Activated naive CD4-positive, alpha-beta T cell treated with anti-CD3 and anti-CD28 coated beads, Interleukin-2, amount 10 ng/mL, durations not matched to agents 7 days and 5 days (primary cell): ENCODE data around the gene RPS6KA5.

Experiments used
- CTCF ChIA-PET: fragments of 350-600 bp; sonication (Branson Sonifier 250); formaldehyde crosslinking; loops from one replicate; lab custom pipeline; 2021; ENCODE audit warnings: antibody characterized with exemption; lab: Charles Lee
- DNase-seq: peaks from one replicate; pipeline ENCODE4 v3.0.0-alpha.2; 2020
- H3K27ac Mint-ChIP-seq: one replicate; pipeline ENCODE4 v1.8.0; 2021; ENCODE audit warnings: mild to moderate bottlenecking, moderate library complexity, mixed read lengths
- H3K27me3 Mint-ChIP-seq: one replicate; pipeline ENCODE4 v1.8.0; 2021; ENCODE audit warnings: mild to moderate bottlenecking, mixed read lengths
- H3K36me3 Mint-ChIP-seq: one replicate; pipeline ENCODE4 v1.8.0; 2021; ENCODE audit warnings: mixed read lengths
- H3K4me1 Mint-ChIP-seq: one replicate; pipeline ENCODE4 v1.8.0; 2021; ENCODE audit warnings: mixed read lengths
- H3K4me3 Mint-ChIP-seq: one replicate; pipeline ENCODE4 v1.8.0; 2021; ENCODE audit warnings: mild to moderate bottlenecking, moderate library complexity, mixed read lengths
- H3K9me3 Mint-ChIP-seq: one replicate; pipeline ENCODE4 v1.8.0; 2021; ENCODE audit warnings: mixed read lengths

The RPS6KA5 gene

DNA sequence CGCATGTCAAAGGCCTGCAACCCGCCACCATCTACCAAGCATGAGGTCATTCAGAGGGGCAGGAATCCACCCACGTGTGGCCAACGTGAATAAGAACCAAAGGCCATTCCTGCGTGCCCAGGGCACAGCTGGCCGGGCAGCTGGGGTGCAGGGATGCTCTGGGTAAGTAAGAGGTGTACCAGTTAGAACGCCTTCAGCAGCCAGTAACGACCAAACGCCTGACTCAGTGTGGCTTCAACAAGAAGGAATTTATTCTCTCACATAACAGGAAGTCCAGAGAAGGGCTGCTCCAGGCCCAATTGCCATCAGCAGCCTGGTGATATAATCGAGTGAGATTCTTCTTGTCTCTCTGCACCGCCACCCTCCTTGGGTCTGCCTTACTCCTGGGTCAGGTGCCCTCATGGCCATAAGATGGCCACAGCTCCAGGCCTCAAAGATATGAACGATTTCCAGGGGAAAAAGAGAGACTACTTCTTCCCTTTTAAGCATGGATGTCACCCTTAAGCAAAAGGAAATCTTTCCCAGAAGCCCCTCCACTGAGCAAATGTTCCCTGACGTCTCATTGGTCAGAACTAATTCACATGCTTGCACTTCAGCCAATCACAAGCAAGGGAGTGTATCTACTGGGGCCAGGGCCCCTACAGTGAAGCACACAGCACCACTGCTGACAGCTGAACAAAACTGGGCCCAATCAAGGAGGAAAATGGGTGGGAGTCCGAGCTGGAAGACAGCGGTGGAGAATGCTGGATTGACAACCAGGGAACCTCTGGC lies 251.5 kb downstream of the RPS6KA5 start:
- H3K27ac Mint-ChIP-seq = no peak overlapping the region
- H3K27me3 Mint-ChIP-seq = peaks cover 9% of the 10 kb centered on the region
- H3K4me1 Mint-ChIP-seq = no peaks in the 10 kb centered on the region
- H3K4me3 Mint-ChIP-seq = no peak overlapping the region
- no peaks in the 10 kb centered on the region for H3K9me3 Mint-ChIP-seq
- no peak for DNase-seq
- CTCF ChIA-PET = interaction anchor here (1.2 kb wide), 1 partner anchor 8 kb away, joined by 3 read pairs; no protein-coding TSS in a partner anchor
- no peaks in the 10 kb centered on the region for H3K36me3 Mint-ChIP-seq

DNA sequence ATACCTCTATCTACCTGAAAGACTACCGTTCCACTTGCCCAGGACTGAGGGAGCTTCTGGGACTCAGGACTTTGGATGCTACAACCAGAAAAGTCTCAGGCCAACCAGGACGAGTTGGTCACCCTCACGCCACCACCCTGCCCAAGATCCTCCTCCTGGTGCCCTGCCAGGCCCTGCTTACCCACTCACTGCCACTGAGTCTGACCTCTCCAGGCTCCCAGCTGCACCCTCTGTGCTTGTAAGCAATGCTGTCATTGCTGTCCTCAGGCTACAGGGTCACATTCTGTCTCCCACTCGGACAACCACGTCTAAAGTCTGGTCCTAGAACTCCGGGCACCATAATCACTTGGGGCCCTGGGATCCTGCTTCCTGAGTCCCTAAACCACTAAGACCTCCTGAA lies 253.4 kb downstream of the RPS6KA5 start:
- Mint-ChIP-seq H3K27ac (no peak overlapping the region), H3K9me3 (no peaks in the 10 kb centered on the region), H3K4me3 (no peak overlapping the region), H3K4me1 (peaks cover 3% of the 10 kb centered on the region), H3K36me3 (no peaks in the 10 kb centered on the region), H3K27me3 (peaks cover 9% of the 10 kb centered on the region)
- no peak for DNase-seq
- CTCF ChIA-PET = no interaction called here

DNA sequence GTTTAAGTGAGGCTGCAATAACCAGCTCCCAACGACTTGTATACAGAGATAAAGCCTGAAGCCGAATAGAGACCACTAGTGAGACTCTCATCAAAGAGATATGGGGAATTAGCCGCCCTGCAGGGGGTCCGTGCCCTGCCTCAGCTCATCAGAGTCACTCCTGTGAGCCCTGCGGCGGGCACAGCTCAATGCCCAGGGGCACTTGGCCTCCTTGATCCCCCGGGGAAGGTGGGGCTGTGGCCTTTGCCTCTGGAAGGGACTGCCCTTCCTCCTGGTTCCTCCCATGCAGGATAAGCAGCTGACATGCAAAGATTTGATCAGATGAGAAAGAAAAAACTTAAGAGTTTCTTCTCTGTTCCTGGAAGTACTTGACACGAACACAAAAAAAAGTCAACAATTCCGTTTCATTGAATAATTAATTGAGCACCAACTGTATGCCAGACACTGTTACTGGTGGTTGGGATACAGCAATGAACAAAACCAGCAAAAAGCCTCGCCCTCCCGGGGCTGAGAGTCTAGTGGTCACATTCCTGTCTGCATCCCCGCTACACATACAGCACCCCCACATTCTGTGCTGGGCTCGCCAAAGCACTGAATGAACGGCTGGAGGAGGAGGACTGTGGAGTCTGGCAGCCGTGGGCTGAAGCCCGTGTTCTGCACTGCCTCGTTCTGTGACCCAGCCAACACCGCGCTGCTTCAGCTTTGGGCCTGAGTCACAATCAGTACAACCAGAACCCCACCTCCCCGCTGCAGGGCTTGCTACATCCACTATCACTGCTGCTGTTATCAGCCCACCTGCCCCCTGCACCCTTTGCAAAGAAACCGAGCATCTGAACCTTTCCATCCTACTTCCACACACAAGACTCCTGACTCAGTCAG lies 254.5 kb downstream of the RPS6KA5 start:
- H3K4me3 Mint-ChIP-seq = no peak overlapping the region
- peaks cover 5% of the 10 kb centered on the region for H3K27me3 Mint-ChIP-seq
- H3K9me3 Mint-ChIP-seq = no peaks in the 10 kb centered on the region
- CTCF ChIA-PET = no interaction called here
- H3K27ac Mint-ChIP-seq = no peak overlapping the region
- no peaks in the 10 kb centered on the region for H3K36me3 Mint-ChIP-seq
- H3K4me1 Mint-ChIP-seq = peaks cover 10% of the 10 kb centered on the region
- DNase-seq = no peak

DNA sequence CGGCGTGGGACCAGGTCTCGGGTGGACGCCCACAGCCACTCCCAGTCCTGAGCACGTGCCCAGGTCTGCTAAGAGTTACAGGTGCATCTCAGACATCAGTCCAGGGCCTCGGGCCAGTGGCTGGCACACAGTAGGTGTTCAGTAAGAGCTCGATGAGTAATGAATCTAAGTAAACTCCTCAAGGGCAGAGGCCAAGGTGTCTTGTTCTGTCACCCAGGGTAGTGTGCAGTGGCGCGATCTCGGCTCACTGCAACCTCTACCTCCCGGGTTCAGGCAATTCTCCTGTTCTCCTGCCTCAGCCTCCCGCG lies 255.4 kb downstream of the RPS6KA5 start:
- Mint-ChIP-seq H3K27me3 (peaks cover 5% of the 10 kb centered on the region), H3K27ac (no peak overlapping the region), H3K9me3 (no peaks in the 10 kb centered on the region)

DNA sequence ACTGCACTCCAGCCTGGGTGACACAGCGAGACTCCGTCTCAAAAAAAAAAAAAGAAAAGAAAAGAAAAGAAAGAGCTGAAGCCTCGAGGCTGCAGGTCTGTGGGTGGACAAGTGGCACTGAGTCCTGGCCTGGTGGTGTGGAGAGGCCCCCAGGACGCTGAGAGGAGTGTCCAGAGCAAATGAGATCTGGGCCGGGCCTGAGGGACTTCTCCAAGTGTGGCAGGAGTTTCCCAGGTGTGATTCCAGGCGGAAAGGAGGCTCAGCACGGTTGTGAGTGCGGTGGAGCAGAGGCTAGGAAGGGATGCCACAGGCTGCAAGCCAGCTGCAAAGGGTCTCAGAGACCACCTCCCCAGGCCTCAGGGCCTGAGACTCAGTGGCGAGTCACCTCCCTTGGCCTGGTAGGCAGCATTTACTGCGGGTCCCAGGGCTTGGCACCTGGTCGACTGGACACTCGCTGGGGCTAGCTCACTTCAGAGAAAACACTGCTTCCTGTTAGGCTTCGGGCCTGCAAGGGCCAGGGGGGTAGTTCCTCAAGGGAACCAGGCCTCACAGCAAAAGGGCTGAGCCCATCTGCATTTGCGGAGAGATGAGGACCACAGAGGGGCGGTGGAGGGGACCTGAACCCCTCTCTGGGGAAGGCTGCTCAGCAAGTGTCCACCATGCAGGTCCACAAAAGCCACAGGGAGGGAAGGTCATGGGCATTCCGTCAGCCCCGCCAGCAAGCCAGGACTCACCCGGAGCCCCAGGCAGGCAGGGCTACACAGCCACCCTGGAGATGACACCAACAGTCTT lies 256.0 kb downstream of the RPS6KA5 start:
- CTCF ChIA-PET = interaction anchor here (0.8 kb wide), 2 partner anchors 13 to 98 kb away, joined by 3 read pairs; no protein-coding TSS in a partner anchor
- DNase-seq = no peak
- Mint-ChIP-seq H3K36me3 (no peaks in the 10 kb centered on the region), H3K27me3 (peaks cover 5% of the 10 kb centered on the region), H3K4me1 (peaks cover 16% of the 10 kb centered on the region), H3K4me3 (no peak overlapping the region), H3K9me3 (no peaks in the 10 kb centered on the region), H3K27ac (no peak overlapping the region)

More for the DNA sequence above, 255.4 kb downstream of the RPS6KA5 start:
- no peak for DNase-seq
- Mint-ChIP-seq H3K4me1 (peaks cover 16% of the 10 kb centered on the region), H3K36me3 (no peaks in the 10 kb centered on the region), H3K4me3 (no peak overlapping the region)
- CTCF ChIA-PET = no interaction called here

DNA sequence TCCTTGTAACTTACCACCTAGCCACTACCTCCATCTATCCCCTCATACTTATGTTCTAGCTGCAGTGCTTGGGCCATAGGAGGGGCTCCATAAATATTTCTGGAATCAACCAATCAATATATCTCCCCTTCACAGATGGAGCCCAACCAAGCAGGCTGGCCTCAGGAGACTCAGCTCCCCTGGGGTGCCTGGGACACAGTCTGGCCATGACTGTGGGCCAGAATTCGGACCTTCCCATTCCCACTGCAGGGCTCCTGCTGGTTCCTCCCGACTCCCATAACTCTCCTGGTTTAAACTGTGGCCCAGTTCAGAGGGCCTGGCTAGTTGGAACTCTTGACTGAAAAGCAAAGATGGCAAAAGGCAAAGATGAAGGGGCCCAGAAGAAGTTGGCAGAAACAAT lies 257.2 kb downstream of the RPS6KA5 start:
- Mint-ChIP-seq H3K4me3 (no peak overlapping the region), H3K4me1 (peaks cover 16% of the 10 kb centered on the region), H3K9me3 (no peaks in the 10 kb centered on the region), H3K27ac (no peak overlapping the region), H3K36me3 (no peaks in the 10 kb centered on the region), H3K27me3 (peaks cover 11% of the 10 kb centered on the region)
- DNase-seq = no peak
- CTCF ChIA-PET = interaction anchor here (0.8 kb wide), 1 partner anchor 100 kb away, joined by 3 read pairs; no protein-coding TSS in a partner anchor

DNA sequence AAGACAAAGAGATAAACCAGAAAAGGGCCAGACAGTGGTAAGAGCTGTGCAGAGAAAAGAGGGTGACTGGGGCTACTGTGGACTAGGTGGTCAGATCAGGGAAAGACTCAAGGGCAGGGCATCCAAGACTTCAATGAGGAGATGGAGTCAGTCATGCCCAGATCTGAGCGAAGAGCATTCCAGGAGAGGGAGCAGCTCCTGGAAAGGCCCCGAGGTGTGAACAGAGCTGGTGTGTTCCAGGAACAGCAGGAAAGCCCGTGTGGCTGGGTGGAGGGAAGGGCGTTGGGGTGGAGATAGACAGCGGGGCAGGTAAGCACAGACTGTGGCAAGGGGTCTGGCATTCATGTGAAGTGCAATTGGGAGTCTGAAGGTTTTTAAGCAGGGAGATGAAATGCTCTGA lies 261.0 kb downstream of the RPS6KA5 start:
- Mint-ChIP-seq H3K36me3 (no peaks in the 10 kb centered on the region), H3K27me3 (peaks cover 22% of the 10 kb centered on the region), H3K4me1 (peaks cover 16% of the 10 kb centered on the region), H3K4me3 (no peak overlapping the region), H3K27ac (no peak overlapping the region), H3K9me3 (no peaks in the 10 kb centered on the region)
- no peak for DNase-seq
- CTCF ChIA-PET = no interaction called here

DNA sequence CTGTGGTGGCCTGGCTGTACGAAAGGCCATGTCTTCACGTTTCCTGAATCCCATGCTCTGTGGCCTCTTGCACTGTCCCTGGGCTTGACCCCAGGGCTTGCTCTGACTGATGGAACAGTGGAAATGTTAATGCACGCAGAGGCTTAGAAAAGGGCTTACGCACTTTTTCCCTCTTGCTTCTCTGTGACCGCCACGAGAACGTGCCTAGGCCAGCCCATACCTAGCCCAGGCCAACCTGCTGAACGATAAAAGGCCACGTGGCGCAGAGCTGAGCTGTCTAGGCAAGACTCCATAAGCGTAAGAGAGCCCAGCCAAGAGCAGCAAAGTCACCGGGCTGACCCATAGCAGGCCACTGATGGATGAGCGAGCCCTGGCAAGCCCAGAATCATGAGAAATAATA lies 262.5 kb downstream of the RPS6KA5 start:
- H3K9me3 Mint-ChIP-seq = no peaks in the 10 kb centered on the region
- no peak overlapping the region for H3K27ac Mint-ChIP-seq
- no peak for DNase-seq
- peaks cover 22% of the 10 kb centered on the region for H3K27me3 Mint-ChIP-seq
- CTCF ChIA-PET = no interaction called here
- no peaks in the 10 kb centered on the region for H3K36me3 Mint-ChIP-seq
- peaks cover 13% of the 10 kb centered on the region for H3K4me1 Mint-ChIP-seq
- no peak overlapping the region for H3K4me3 Mint-ChIP-seq
